Nephron progenitor cell (in vitro differentiated cells): Measurements from ENCODE around the gene RDH5.

Experiments
- DNase-seq: peaks from one replicate; pipeline ENCODE4 v3.0.0; 2021
- H3K27ac Mint-ChIP-seq: 2 replicates; pipeline ENCODE4 v1.8.0; 2021; ENCODE audit warnings: mild to moderate bottlenecking, moderate library complexity, mixed read lengths
- H3K27me3 Mint-ChIP-seq: 2 replicates; pipeline ENCODE4 v1.8.0; 2021; ENCODE audit warnings: mild to moderate bottlenecking, low read depth, mixed read lengths; ENCODE audit not compliant: poor library complexity
- H3K36me3 Mint-ChIP-seq: 2 replicates; pipeline ENCODE4 v1.8.0; 2021; ENCODE audit warnings: low read depth, mixed read lengths
- H3K4me1 Mint-ChIP-seq: 2 replicates; pipeline ENCODE4 v1.8.0; 2021; ENCODE audit warnings: mixed read lengths
- H3K4me3 Mint-ChIP-seq: 2 replicates; pipeline ENCODE4 v1.8.0; 2021; ENCODE audit warnings: mild to moderate bottlenecking, moderate library complexity, mixed read lengths
- H3K9me3 Mint-ChIP-seq: 2 replicates; pipeline ENCODE4 v1.8.0; 2021; ENCODE audit warnings: mild to moderate bottlenecking, moderate library complexity, mixed read lengths
- TF ChIP-seq, protein P1 (sequence below): fragments of 200-600 bp; sonication (generic); IDR thresholded peaks from 2 replicates; pipeline ENCODE4 v1.5.0; 2021; ENCODE audit warnings: antibody characterized with exemption

Gene RDH5

DNA sequence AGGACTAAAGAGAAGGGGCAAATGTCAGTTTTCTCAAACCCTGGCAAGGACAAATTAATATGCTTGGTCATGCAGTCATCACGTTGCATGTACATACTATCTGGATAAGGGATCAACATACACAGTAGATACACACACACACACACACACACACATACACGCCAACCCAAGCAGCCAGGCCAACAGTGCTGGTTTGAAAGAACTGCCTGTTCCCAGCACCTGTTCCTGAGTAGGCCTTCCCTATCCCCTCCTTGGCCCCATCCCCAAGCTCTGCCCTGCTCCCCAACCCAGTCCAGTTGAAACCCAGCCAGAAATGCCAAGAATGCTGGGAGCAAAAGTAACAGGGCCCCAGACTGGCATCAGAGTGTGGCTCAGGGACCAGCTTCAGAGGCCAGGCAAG lies 16.9 kb upstream of the RDH5 start:
- peaks cover 31% of the 10 kb centered on the region for H3K4me1 Mint-ChIP-seq
- H3K4me3 Mint-ChIP-seq = no peak overlapping the region
- no peaks in the 10 kb centered on the region for H3K9me3 Mint-ChIP-seq
- H3K27me3 Mint-ChIP-seq = peaks cover 18% of the 10 kb centered on the region
- DNase-seq = no peak
- H3K36me3 Mint-ChIP-seq = no peaks in the 10 kb centered on the region
- TF ChIP-seq, protein P1, sequence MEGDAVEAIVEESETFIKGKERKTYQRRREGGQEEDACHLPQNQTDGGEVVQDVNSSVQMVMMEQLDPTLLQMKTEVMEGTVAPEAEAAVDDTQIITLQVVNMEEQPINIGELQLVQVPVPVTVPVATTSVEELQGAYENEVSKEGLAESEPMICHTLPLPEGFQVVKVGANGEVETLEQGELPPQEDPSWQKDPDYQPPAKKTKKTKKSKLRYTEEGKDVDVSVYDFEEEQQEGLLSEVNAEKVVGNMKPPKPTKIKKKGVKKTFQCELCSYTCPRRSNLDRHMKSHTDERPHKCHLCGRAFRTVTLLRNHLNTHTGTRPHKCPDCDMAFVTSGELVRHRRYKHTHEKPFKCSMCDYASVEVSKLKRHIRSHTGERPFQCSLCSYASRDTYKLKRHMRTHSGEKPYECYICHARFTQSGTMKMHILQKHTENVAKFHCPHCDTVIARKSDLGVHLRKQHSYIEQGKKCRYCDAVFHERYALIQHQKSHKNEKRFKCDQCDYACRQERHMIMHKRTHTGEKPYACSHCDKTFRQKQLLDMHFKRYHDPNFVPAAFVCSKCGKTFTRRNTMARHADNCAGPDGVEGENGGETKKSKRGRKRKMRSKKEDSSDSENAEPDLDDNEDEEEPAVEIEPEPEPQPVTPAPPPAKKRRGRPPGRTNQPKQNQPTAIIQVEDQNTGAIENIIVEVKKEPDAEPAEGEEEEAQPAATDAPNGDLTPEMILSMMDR = no peak
- H3K27ac Mint-ChIP-seq = no peak overlapping the region

DNA sequence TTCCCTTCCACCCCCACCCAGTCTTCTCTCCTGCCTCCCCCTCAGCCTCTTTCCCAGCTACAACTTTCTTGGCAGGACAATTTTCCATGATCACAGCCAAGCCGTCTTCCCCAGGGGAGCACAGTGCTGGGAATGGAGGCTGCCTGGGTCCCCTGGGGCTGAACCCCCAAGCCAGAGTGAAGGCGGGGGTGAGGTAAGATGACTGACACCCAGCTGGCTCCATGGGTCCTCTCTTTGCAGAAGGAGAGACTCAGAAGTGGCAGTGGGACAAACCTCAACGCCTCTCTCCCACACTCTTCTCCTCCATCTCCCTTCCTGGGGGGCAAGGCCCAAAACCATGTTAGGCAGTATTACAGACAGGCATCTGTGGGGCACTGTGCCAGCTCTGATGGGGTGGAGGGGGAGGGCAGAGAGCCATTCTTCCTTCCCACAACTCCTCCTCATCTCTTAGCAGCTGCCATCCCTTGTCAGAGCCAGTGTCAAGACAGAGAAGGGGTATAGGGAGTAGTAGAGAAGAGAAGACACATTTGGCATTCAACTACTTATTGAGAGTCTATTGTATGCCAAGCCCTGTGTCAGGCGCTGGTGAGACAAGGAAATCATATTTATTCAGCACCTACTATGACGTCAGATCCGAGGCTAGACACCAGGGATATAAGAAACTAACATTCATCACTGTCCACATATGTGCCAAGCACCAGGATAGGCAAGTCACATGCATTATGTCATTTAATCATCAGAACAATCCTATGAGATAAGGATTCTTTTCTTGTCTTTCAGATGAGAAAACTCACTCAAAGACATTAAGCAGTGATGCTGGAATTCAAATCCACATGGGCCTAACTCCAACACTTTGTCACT lies 16.1 kb upstream of the RDH5 start:
- TF ChIP-seq, protein P1 = no peak
- Mint-ChIP-seq H3K36me3 (no peaks in the 10 kb centered on the region), H3K9me3 (no peaks in the 10 kb centered on the region), H3K27ac (no peak overlapping the region), H3K4me1 (peaks cover 39% of the 10 kb centered on the region), H3K4me3 (no peak overlapping the region), H3K27me3 (peaks cover 23% of the 10 kb centered on the region)
- no peak for DNase-seq

GRCh38 chr12:55704824-55705718 lies 15.1 kb upstream of the RDH5 start:
- H3K27ac Mint-ChIP-seq = no peak overlapping the region
- H3K9me3 Mint-ChIP-seq = no peaks in the 10 kb centered on the region
- H3K27me3 Mint-ChIP-seq = peaks cover 33% of the 10 kb centered on the region
- no peaks in the 10 kb centered on the region for H3K36me3 Mint-ChIP-seq
- TF ChIP-seq, protein P1 = no peak
- peaks cover 42% of the 10 kb centered on the region for H3K4me1 Mint-ChIP-seq
- H3K4me3 Mint-ChIP-seq = no peak overlapping the region
- DNase-seq = no peak

DNA sequence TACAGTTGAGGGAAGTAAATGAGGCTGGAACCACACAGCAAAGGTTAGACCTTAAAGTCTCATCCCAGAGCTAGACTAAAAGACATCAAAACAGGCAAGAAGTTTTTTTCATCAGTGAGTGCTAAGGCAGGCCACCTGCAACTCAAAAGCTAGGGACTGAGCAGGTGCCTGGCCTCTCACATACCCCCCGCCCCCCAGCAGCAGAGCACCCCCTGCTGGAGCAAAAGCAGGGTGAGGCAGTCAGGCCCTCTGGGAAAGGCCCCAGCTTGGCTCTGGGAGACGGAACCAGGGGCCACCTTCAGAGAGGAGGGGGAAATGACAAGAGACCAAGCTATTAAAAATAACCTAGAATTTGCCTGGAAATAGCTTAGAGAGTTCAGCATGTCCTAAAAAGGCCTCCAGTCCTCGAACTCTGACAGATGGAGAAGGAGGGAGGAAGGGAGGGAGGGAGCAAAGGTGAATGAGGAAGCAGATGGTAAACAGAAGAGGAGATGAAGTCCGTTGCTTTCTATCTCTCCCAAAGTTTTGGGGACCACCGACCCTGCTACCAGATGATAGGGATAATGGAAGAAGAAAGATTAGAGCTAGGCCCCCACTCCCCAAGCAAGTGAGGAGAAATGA lies 14.3 kb upstream of the RDH5 start:
- H3K4me1 Mint-ChIP-seq = peaks cover 42% of the 10 kb centered on the region
- H3K27ac Mint-ChIP-seq = no peak overlapping the region
- no peaks in the 10 kb centered on the region for H3K9me3 Mint-ChIP-seq
- TF ChIP-seq, protein P1 = no peak
- no peaks in the 10 kb centered on the region for H3K36me3 Mint-ChIP-seq
- peak overlapping the region; percentile 86 for H3K4me3 Mint-ChIP-seq
- DNase-seq = no peak
- H3K27me3 Mint-ChIP-seq = peaks cover 41% of the 10 kb centered on the region

GRCh38 chr12:55706568-55707218 lies 13.5 kb upstream of the RDH5 start:
- H3K27ac Mint-ChIP-seq = no peak overlapping the region
- no peak for DNase-seq
- H3K36me3 Mint-ChIP-seq = no peaks in the 10 kb centered on the region
- H3K4me3 Mint-ChIP-seq = peak overlapping the region; percentile 86
- TF ChIP-seq, protein P1 = no peak
- H3K9me3 Mint-ChIP-seq = no peaks in the 10 kb centered on the region
- peaks cover 48% of the 10 kb centered on the region for H3K27me3 Mint-ChIP-seq
- peaks cover 42% of the 10 kb centered on the region for H3K4me1 Mint-ChIP-seq
